Left ventricle myocardium inferior (tissue), 1 donor: ENCODE measurements around the gene KIF2A. TPM values are rescaled to one million over a fixed set of nuclear protein-coding genes. Genes with fewer than 3 reads are reported as not detected.

Experiments used
- DNase-seq: peaks from one replicate; pipeline ENCODE4 v3.0.0-alpha.2; 2020
- H3K27ac ChIP-seq: fragments of 200-600 bp; replicated peaks from 2 replicates; pipeline ENCODE4 v1.8.0; 2021
- H3K27me3 ChIP-seq: fragments of 200-600 bp; 2 replicates; pipeline ENCODE4 v1.8.0; 2021; ENCODE audit warnings: low read depth
- H3K36me3 ChIP-seq: fragments of 200-600 bp; 2 replicates; pipeline ENCODE4 v1.8.0; 2021
- H3K4me1 ChIP-seq: fragments of 200-600 bp; 2 replicates; pipeline ENCODE4 v1.8.0; 2021
- H3K4me3 ChIP-seq: fragments of 200-600 bp; 2 replicates; pipeline ENCODE4 v1.8.0; 2021; ENCODE audit warnings: mild to moderate bottlenecking, moderate library complexity
- H3K9me3 ChIP-seq: fragments of 200-600 bp; replicated peaks from 2 replicates; pipeline ENCODE4 v1.8.0; 2021
- CTCF ChIP-seq: fragments of 200-600 bp; IDR thresholded peaks from 2 replicates; pipeline ENCODE4 v1.8.0; 2021; ENCODE audit warnings: antibody characterized with exemption, mild to moderate bottlenecking, borderline replicate concordance
- intact Hi-C: fragments of 100-400 bp; cut with micrococcal nuclease; formaldehyde crosslinking; loops from one replicate; pipeline ENCODE4 v1.11.0; 2022
- total RNA-seq: library from RNA; stranded (reverse); fragmentation: NEBNext Ultra II Directional; extraction: Animal tissue kit (Norgen Biotek cat#: 25700); gene quantifications from one replicate; pipeline ENCODE4 v1.2.1, GENCODE V29; 2021
- donor health status: DM: no; HTN: yes; CAD: no; lungs with severe emphysema.

The KIF2A gene
- total RNA-seq, 1 donor from 2014 or later, result 9.7 TPM

GRCh38 chr5:62421414-62421813 is 115.4 kb downstream of the KIF2A start:
- H3K9me3 ChIP-seq, result no peaks in the 10 kb centered on the region
- DNase-seq, result no peak
- peaks cover 35% of the 10 kb centered on the region for H3K4me1 ChIP-seq
- TF ChIP-seq CTCF, result no peak
- no peaks in the 10 kb centered on the region for H3K27me3 ChIP-seq
- no peak overlapping the region for H3K27ac ChIP-seq
- intact Hi-C loops, result no loop called here
- no peak overlapping the region for H3K4me3 ChIP-seq
- H3K36me3 ChIP-seq, result no peaks in the 10 kb centered on the region

GRCh38 chr5:62424763-62425162 is 118.8 kb downstream of the KIF2A start:
- Histone ChIP-seq H3K27ac (no peak overlapping the region), H3K4me3 (no peak overlapping the region), H3K4me1 (peaks cover 15% of the 10 kb centered on the region), H3K27me3 (no peaks in the 10 kb centered on the region), H3K36me3 (no peaks in the 10 kb centered on the region), H3K9me3 (no peaks in the 10 kb centered on the region)
- DNase-seq, result no peak
- intact Hi-C loops, result no loop called here
- no peak for TF ChIP-seq CTCF

- DNase-seq, result no peak
- Histone ChIP-seq H3K4me3 (peak overlapping the region; percentile 50), H3K27me3 (no peaks in the 10 kb centered on the region), H3K27ac (peak overlapping the region; percentile 88), H3K36me3 (no peaks in the 10 kb centered on the region), H3K9me3 (no peaks in the 10 kb centered on the region), H3K4me1 (peaks cover 44% of the 10 kb centered on the region)
- no peak for TF ChIP-seq CTCF
- intact Hi-C loops, result no loop called here
Observed at GRCh38 chr5:62431735-62432620, 126.0 kb downstream of the KIF2A start.

- DNase-seq, result no peak
- Histone ChIP-seq H3K4me3 (peak overlapping the region; percentile 50), H3K4me1 (peaks cover 44% of the 10 kb centered on the region), H3K36me3 (no peaks in the 10 kb centered on the region), H3K9me3 (no peaks in the 10 kb centered on the region), H3K27me3 (no peaks in the 10 kb centered on the region), H3K27ac (peak overlapping the region; percentile 88)
- intact Hi-C loops, result no loop called here
- TF ChIP-seq CTCF, result no peak
Observed at GRCh38 chr5:62432621-62433064, 126.6 kb downstream of the KIF2A start.

Other genes starting within 250 kb of the KIF2A start
- gene DIMT1, start 97.7 kb downstream of the KIF2A start, total RNA-seq, result 16.9 TPM
- 30.3 TPM for gene IPO11, start 106.6 kb downstream of the KIF2A start, total RNA-seq